Measurements from ENCODE around the gene AFF1.
"Not testable (repeated sequence)": the region's sequence is repeated elsewhere in the genome, so short reads cannot be mapped to it uniquely, and the experiment has no call there.

Gene AFF1

DNA sequence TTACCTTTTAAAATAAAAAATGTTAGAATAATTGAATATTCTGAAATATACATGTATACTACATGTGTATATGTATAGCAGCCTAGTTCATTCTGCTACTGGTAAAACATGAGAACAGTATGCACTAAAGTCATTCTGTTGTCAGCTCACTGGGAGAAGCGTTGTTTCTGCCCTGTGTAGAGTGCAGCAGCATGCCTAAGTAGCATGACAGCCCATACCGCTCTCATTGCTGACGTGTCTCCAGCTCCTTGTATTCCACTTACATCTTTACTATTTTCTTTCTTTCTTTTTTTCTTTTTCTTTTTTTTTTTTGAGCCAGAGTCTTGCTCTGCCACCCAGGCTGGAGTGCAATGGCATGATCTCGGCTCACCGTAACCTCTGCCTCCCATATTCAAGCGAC is 194.9 kb downstream of the AFF1 start:
- H3K4me1 ChIP-seq (ENCODE audit: control insufficient read depth, insufficient read depth, low read length, poor library complexity, severe bottlenecking), result peaks cover 6% of the 10 kb centered on the region
- H3K36me3 ChIP-seq (ENCODE audit: control insufficient read depth, insufficient read depth, low read length), result peaks cover 89% of the 10 kb centered on the region
- no peak overlapping the region for H3K27ac ChIP-seq (ENCODE audit: low read depth, low read length, severe bottlenecking)
- no peaks in the 10 kb centered on the region for H3K9me3 ChIP-seq (ENCODE audit: control insufficient read depth, low read length)
- no peak overlapping the region for H3K4me3 ChIP-seq (ENCODE audit: extremely low read depth, insufficient read depth, low read length, poor library complexity, severe bottlenecking)
- 93% methylated on average over 3 to 6 of the region's 6 CpGs for WGBS, 2 experiments (ENCODE audit: insufficient coverage in 2 of 2)

DNA sequence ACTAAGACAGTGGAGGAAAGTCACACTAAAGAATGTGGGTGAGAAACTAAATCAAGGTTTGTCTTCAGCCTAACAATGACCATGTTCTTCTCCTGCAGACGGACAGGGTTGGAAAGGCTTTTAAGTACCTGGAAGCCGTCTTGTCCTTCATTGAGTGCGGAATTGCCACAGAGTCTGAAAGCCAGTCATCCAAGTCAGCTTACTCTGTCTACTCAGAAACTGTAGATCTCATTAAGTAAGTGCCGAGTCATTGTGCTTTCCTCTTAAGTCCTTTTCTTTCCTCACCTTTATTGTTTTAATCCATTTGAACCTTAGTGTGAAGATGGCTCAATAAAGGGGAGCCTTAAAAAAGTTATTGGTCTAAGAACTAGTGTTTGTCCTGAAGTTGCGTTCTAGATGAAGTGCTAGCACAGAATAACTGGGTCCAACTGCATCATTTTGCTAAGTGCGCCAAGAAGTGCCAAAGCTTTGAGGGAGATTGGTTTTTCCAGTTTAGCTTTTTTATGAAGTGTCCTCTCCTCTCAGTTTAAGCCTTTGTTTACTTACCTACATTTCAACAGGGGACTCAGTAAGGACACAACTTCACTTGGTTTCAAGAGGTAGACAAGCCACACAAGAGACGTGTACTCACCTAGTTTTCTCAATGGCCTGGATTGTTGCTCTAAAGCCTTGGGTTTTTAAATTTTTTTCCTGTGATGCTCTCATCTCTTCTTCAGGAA is 196.3 kb downstream of the AFF1 start:
- Histone ChIP-seq H3K27ac (ENCODE audit: low read depth, low read length, severe bottlenecking) (no peak overlapping the region), H3K4me3 (ENCODE audit: extremely low read depth, insufficient read depth, low read length, poor library complexity, severe bottlenecking) (no peak overlapping the region), H3K36me3 (ENCODE audit: control insufficient read depth, insufficient read depth, low read length) (peaks cover 88% of the 10 kb centered on the region), H3K9me3 (ENCODE audit: control insufficient read depth, low read length) (no peaks in the 10 kb centered on the region), H3K4me1 (ENCODE audit: control insufficient read depth, insufficient read depth, low read length, poor library complexity, severe bottlenecking) (peaks cover 6% of the 10 kb centered on the region)
- WGBS, 2 experiments (ENCODE audit: insufficient coverage in 2 of 2), result 96 to 99% methylated on average over 5 to 6 of the region's 7 CpGs

DNA sequence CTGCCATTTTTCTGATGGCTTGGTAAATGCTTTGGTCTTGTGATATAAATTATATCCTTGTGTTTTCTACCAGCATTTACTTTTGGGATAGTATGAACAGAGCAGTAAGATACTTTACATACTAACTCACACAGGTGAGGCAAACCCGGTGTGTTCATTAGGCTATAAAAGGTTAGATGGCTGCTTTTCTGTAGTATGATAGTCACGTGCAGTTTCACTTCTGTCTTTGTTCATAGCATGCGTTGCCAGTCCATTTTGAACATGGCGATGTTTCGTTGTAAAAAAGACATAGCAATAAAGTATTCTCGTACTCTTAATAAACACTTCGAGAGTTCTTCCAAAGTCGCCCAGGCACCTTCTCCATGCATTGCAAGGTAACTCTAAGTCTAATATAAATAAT is 197.2 kb downstream of the AFF1 start:
- WGBS, 2 experiments (ENCODE audit: insufficient coverage in 2 of 2), result 100% methylated on average over 5 to 6 of the region's 8 CpGs

DNA sequence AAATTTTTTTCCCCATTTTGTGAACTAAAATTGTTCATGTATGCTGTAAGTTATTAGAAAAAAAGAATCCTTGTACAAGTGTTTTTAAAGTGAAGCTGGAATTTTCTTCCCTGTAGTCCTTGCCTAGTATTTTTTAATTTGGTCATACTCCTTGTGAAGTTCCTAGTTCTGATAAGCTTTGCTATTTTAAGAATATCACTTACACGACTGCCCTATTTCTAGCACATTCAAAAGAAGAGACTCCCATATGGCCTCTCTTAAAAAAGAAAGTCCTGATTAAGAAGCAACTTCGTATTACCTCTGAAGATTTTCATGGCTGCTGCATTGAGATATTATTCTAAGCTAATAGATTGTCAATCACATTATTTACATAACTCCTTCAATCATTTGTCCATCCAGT is 198.4 kb downstream of the AFF1 start:
- 100% methylated on average over 1 of the region's 2 CpGs; no CpG with 5 or more reads in 1 of the 2 experiments for WGBS, 2 experiments (ENCODE audit: insufficient coverage in 2 of 2)
- H3K27ac ChIP-seq (ENCODE audit: low read depth, low read length, severe bottlenecking), result no peak overlapping the region
- H3K4me3 ChIP-seq (ENCODE audit: extremely low read depth, insufficient read depth, low read length, poor library complexity, severe bottlenecking), result no peak overlapping the region
- peaks cover 84% of the 10 kb centered on the region for H3K36me3 ChIP-seq (ENCODE audit: control insufficient read depth, insufficient read depth, low read length)
- H3K9me3 ChIP-seq (ENCODE audit: control insufficient read depth, low read length), result no peaks in the 10 kb centered on the region
- no peaks in the 10 kb centered on the region for H3K4me1 ChIP-seq (ENCODE audit: control insufficient read depth, insufficient read depth, low read length, poor library complexity, severe bottlenecking)

More for the DNA sequence above, 197.2 kb downstream of the AFF1 start:
- Histone ChIP-seq H3K36me3 (ENCODE audit: control insufficient read depth, insufficient read depth, low read length) (peaks cover 88% of the 10 kb centered on the region), H3K4me3 (ENCODE audit: extremely low read depth, insufficient read depth, low read length, poor library complexity, severe bottlenecking) (no peak overlapping the region), H3K27ac (ENCODE audit: low read depth, low read length, severe bottlenecking) (no peak overlapping the region), H3K9me3 (ENCODE audit: control insufficient read depth, low read length) (no peaks in the 10 kb centered on the region), H3K4me1 (ENCODE audit: control insufficient read depth, insufficient read depth, low read length, poor library complexity, severe bottlenecking) (peaks cover 6% of the 10 kb centered on the region)

GRCh38 chr4:87134122-87134521 is 199.3 kb downstream of the AFF1 start:
- Histone ChIP-seq H3K4me1 (ENCODE audit: control insufficient read depth, insufficient read depth, low read length, poor library complexity, severe bottlenecking) (no peaks in the 10 kb centered on the region), H3K36me3 (ENCODE audit: control insufficient read depth, insufficient read depth, low read length) (peaks cover 80% of the 10 kb centered on the region)

DNA sequence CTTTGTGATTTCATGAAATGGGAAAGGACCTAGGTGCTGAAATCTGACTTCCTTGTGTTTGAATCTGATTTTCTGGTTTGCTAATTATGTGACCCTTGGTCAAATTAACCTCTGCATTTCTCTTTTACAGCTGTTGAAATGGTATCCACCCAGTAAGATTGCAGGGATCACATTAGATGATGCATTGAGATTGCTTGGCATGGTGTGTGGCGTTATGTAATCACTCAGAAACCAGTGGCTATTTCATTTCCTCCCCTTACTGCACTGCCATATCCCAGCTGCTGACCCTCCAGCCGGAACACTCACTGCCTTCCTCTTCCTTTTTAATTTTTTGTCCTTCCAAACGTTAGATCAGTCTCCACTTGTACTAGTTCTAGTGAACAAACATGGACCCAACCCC is 206.6 kb downstream of the AFF1 start:
- 40 to 100% methylated on average over 1 to 2 of the region's 3 CpGs for WGBS, 2 experiments (ENCODE audit: insufficient coverage in 2 of 2)
- Histone ChIP-seq H3K4me3 (ENCODE audit: extremely low read depth, insufficient read depth, low read length, poor library complexity, severe bottlenecking) (no peak overlapping the region), H3K4me1 (ENCODE audit: control insufficient read depth, insufficient read depth, low read length, poor library complexity, severe bottlenecking) (no peaks in the 10 kb centered on the region), H3K27ac (ENCODE audit: low read depth, low read length, severe bottlenecking) (no peak overlapping the region), H3K36me3 (ENCODE audit: control insufficient read depth, insufficient read depth, low read length) (peaks cover 60% of the 10 kb centered on the region), H3K9me3 (ENCODE audit: control insufficient read depth, low read length) (no peaks in the 10 kb centered on the region)

More at GRCh38 chr4:87134122-87134521, 199.3 kb downstream of the AFF1 start:
- no peaks in the 10 kb centered on the region for H3K9me3 ChIP-seq (ENCODE audit: control insufficient read depth, low read length)
- H3K4me3 ChIP-seq (ENCODE audit: extremely low read depth, insufficient read depth, low read length, poor library complexity, severe bottlenecking), result no peak overlapping the region
- 100% methylated on average over 2 of the region's 3 CpGs for WGBS, 2 experiments (ENCODE audit: insufficient coverage in 2 of 2)
- no peak overlapping the region for H3K27ac ChIP-seq (ENCODE audit: low read depth, low read length, severe bottlenecking)

DNA sequence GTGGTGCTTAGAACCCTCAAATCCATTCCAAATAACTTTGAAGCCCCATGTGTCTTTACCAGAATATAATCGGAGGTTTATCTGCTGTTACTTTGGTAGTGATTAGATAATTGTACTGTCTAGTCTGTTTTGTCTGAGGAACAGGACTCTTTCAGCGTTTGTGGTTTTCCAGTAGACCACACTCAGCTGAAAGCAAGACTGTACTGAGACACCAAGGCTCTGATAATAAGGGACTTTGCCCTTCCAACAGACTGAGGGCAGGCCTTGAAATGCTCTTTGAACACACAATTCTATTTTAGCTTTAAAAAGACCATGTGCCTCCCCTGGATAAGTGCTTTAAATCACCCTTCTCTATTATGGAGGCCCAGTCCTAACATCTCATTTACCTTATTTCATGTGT is 209.5 kb downstream of the AFF1 start:
- Histone ChIP-seq H3K27ac (ENCODE audit: low read depth, low read length, severe bottlenecking) (no peak overlapping the region), H3K4me1 (ENCODE audit: control insufficient read depth, insufficient read depth, low read length, poor library complexity, severe bottlenecking) (no peaks in the 10 kb centered on the region), H3K4me3 (ENCODE audit: extremely low read depth, insufficient read depth, low read length, poor library complexity, severe bottlenecking) (no peak overlapping the region), H3K36me3 (ENCODE audit: control insufficient read depth, insufficient read depth, low read length) (peaks cover 41% of the 10 kb centered on the region), H3K9me3 (ENCODE audit: control insufficient read depth, low read length) (no peaks in the 10 kb centered on the region)
- whole genome bisulfite sequencing, 2 experiments (ENCODE audit: insufficient coverage in 2 of 2), result 90 to 100% methylated on average over 1 of the region's 2 CpGs

DNA sequence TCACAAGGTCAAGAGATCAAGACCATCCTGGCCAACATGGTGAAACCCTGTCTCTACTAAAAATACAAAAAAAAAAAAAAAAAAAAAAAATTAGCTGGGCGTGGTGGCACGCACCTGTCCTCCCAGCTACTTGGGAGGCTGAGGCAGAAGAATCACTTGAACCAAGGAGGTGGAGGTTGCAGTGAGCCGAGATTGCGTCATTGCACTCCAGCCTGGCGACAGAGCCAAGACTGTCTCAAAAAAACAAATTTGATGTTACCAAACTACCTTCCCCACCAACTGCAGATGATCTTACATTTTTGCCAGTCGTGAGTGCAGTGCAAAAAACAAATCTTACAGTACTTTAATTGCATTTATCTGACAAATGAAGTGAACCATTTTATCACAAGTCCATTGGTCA is 211.1 kb downstream of the AFF1 start:
- peaks cover 30% of the 10 kb centered on the region for H3K36me3 ChIP-seq (ENCODE audit: control insufficient read depth, insufficient read depth, low read length)
- not testable (repeated sequence) for H3K4me3 ChIP-seq (ENCODE audit: extremely low read depth, insufficient read depth, low read length, poor library complexity, severe bottlenecking); H3K4me1 ChIP-seq (ENCODE audit: control insufficient read depth, insufficient read depth, low read length, poor library complexity, severe bottlenecking); H3K9me3 ChIP-seq (ENCODE audit: control insufficient read depth, low read length); H3K27ac ChIP-seq (ENCODE audit: low read depth, low read length, severe bottlenecking)
- WGBS, 2 experiments (ENCODE audit: insufficient coverage in 2 of 2), result 86 to 92% methylated on average over 5 of the region's 6 CpGs

DNA sequence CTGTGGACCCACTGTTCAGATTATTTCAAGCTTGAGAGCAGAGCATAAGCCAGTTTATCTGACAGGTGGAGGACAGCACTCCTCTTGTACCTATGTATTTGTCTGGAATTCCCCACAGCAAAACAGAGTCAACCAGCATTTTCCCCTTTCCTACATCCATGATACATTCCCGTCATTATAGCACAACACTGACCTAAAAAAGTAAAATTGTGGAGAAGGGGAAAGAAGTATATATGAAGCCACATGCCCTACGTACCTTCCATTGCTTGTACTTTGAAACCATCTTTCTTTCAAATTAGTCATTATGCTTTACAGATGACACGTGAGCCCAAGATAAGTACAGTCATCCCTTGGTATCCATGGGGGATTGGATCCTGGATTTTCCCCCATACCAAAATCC is 212.3 kb downstream of the AFF1 start:
- Histone ChIP-seq H3K27ac (ENCODE audit: low read depth, low read length, severe bottlenecking) (no peak overlapping the region), H3K36me3 (ENCODE audit: control insufficient read depth, insufficient read depth, low read length) (peaks cover 21% of the 10 kb centered on the region), H3K9me3 (ENCODE audit: control insufficient read depth, low read length) (no peaks in the 10 kb centered on the region), H3K4me3 (ENCODE audit: extremely low read depth, insufficient read depth, low read length, poor library complexity, severe bottlenecking) (no peak overlapping the region), H3K4me1 (ENCODE audit: control insufficient read depth, insufficient read depth, low read length, poor library complexity, severe bottlenecking) (no peaks in the 10 kb centered on the region)
- no CpG with 5 or more reads among the region's 3 CpGs for WGBS, 2 experiments (ENCODE audit: insufficient coverage in 2 of 2)

GRCh38 chr4:87150498-87151261 is 215.9 kb downstream of the AFF1 start:
- H3K9me3 ChIP-seq (ENCODE audit: control insufficient read depth, low read length), result no peaks in the 10 kb centered on the region
- peaks cover 4% of the 10 kb centered on the region for H3K4me1 ChIP-seq (ENCODE audit: control insufficient read depth, insufficient read depth, low read length, poor library complexity, severe bottlenecking)
- H3K4me3 ChIP-seq (ENCODE audit: extremely low read depth, insufficient read depth, low read length, poor library complexity, severe bottlenecking), result no peak overlapping the region
- H3K36me3 ChIP-seq (ENCODE audit: control insufficient read depth, insufficient read depth, low read length), result no peaks in the 10 kb centered on the region
- WGBS, 2 experiments (ENCODE audit: insufficient coverage in 2 of 2), result no CpG with 5 or more reads among the region's 2 CpGs
- H3K27ac ChIP-seq (ENCODE audit: low read depth, low read length, severe bottlenecking), result no peak overlapping the region

DNA sequence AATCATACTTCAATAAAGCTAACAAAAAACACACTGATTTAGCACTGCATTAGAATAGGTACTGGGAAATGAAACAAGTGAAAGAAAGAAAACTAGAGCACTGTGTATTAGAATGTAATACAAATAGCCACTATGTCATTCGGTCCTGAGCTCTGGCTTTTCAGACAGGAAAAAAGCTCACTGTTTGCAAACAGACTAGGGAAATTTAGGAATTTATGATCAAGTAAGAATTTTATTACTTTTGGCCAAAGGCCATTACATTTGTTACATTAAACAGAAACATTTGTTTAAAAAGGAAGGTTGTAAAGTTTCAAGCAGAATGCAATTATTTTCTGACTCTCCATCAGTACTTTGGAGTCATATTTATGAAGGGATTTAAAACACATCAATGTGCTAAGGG is 216.9 kb downstream of the AFF1 start:
- no peaks in the 10 kb centered on the region for H3K9me3 ChIP-seq (ENCODE audit: control insufficient read depth, low read length)
- H3K27ac ChIP-seq (ENCODE audit: low read depth, low read length, severe bottlenecking), result no peak overlapping the region
- H3K4me3 ChIP-seq (ENCODE audit: extremely low read depth, insufficient read depth, low read length, poor library complexity, severe bottlenecking), result no peak overlapping the region
- H3K4me1 ChIP-seq (ENCODE audit: control insufficient read depth, insufficient read depth, low read length, poor library complexity, severe bottlenecking), result peaks cover 4% of the 10 kb centered on the region
- WGBS, 2 experiments (ENCODE audit: insufficient coverage in 2 of 2), result no CpG with 5 or more reads among the region's 1 CpG
- H3K36me3 ChIP-seq (ENCODE audit: control insufficient read depth, insufficient read depth, low read length), result no peaks in the 10 kb centered on the region

Data from mesodermal cell (in vitro differentiated cells).